Glomerular visceral epithelial cell (primary cell): ENCODE results near the gene LMCD1.

Source experiments
- DNase-seq: peaks from one replicate; pipeline ENCODE4 v3.0.0-alpha.2; 2016; ENCODE audit errors: extremely low spot score

LMCD1 gene

DNA sequence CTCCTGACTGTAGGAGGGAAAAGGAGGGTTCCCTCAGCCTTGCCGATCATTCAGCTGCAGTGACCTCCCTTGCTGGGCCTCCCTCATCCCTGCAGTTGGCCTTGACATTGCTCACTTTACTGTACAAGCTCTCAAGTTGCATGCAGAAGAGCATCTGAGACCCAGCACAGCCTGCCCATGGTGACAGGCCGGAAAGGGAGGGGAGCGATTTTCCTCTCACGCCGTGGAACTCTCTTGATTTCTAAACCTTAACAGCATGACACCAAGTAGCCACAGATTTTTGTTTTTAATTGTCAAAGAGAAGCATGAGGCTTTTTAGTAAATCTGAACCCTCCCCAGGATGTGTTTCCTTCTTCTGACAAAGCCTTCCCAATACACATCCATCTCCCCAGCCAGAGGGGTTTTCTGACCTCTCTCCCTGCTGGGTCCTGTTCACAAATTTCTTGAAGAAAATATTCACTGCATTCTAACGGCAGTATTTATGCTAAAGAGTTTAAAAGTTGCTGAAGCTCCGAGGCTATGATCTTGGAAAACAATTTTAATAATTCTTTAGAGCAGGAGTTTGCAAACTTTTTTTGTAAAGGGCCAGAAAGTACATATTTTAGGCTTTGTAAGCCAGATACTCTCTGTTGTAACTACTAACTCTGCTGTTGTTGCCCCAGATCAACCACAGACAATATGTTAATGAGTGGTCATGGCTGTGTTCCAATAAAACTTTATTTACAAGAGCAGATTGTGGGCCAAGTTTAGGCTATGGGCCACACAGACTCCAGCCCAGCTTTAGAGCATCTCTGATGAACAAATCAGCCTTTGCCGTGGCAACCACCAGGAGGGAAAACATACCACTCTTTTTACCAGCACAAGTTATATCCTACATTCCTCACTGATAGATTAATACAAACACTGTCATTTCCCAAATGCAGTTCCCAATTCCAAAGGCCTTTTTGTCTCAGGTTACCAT is 34.8 kb downstream of the LMCD1 start:
- DNase-seq = peak; percentile 42

DNA sequence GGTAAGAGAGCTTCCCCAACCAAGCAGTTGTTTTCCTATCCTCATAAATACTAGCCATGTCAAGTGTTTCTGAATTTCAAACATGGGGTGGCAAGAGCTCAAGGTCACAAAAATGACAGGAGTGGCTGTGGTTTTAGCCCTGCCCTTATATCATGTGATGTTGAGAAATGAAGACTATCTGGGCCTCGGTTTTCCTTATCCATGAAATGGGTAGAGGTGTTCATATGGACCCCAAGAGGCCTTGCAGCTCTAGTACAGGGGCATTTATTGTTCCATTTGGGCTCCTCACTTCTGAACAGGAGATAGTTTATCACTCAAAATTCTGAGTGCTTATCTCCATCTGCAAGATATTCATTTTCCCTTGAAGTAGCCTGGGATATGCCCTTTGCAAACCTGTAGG is 35.8 kb downstream of the LMCD1 start:
- DNase-seq = no peak

DNA sequence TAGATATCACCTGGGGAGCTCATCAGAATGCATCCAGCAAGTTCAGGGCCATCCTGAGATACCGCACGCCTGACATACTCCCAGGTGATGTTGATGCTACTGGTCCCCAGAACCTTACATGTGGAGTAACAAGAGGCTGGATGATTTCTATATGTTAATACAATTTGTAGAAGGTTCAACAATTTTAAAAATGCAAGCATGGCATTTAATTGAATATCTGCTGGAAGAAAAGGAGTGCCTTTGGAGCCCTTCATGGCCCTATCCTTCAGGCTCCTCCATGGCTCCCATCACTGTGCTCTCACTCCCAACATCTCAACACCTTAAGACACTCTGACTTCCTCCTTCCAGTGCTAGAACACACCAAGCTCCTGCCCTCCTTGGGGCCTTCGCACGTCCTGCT is 36.6 kb downstream of the LMCD1 start:
- DNase-seq = no peak

DNA sequence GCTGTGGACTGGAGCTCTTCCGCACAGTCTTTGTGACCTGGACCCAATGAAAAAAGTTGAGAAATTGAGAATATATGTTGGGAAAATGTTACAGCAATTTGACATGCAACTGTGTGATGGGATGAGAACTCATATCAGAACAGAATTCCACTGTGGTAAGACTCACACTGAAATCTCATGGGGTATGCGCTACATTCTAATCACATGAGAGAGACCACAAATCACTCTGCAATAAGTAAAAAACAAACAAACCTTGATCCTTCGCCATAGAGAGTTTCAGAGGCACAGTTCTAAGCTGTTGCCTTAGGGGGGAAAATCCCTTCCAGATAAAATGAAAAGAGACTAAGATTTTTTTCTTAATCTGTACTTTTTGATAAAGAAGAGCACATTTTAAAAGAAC is 37.3 kb downstream of the LMCD1 start:
- no peak for DNase-seq

- peak; percentile 66 for DNase-seq
Measured at GRCh38 chr3:8539419-8539818, 37.8 kb downstream of the LMCD1 start.

GRCh38 chr3:8540456-8540855 is 38.8 kb downstream of the LMCD1 start:
- no peak for DNase-seq

- no peak for DNase-seq
Measured at GRCh38 chr3:8541486-8541885, 39.9 kb downstream of the LMCD1 start.

GRCh38 chr3:8542190-8543135 is 40.8 kb downstream of the LMCD1 start:
- DNase-seq = no peak

GRCh38 chr3:8546609-8547008 is 45.0 kb downstream of the LMCD1 start:
- DNase-seq = no peak

GRCh38 chr3:8548502-8549275 is 47.1 kb downstream of the LMCD1 start:
- no peak for DNase-seq

DNA sequence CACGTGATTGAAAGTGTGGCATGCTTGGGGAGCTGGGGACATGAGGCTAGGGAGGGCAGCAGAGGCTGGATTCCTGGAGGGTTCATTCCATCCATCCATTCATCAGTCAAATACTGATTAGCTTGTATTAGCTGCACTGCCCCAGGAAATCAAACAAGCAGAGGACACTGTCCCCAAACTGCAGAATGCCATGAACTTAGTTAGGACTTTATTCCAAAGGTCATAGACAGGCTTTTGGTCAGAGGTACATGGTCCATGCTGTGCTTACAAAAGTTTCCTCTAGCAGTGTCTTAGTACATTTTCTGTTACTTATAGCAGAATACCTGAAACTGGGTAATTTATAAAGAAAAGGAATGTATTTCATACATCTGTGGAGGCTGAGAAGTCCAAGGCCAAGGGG is 47.7 kb downstream of the LMCD1 start:
- DNase-seq = no peak

DNA sequence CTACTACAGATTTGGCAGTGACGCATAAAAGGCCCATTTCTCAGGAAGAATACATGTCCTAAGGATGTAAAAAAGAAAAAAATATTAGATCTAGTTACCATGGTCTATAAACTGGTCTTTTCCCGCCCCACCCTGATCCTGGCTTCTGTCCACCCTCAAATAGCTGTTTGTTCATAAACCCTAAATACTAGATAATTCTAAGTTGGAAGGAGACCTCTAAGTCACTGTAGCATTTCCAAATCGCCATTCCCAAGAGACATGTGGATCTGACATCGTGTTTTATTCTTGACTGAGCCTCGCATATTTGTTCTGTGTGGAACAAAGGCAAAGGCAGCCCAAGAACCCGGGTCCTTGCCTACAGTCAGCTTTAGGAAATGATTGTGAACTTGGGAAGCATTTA is 49.0 kb downstream of the LMCD1 start:
- DNase-seq = no peak

DNA sequence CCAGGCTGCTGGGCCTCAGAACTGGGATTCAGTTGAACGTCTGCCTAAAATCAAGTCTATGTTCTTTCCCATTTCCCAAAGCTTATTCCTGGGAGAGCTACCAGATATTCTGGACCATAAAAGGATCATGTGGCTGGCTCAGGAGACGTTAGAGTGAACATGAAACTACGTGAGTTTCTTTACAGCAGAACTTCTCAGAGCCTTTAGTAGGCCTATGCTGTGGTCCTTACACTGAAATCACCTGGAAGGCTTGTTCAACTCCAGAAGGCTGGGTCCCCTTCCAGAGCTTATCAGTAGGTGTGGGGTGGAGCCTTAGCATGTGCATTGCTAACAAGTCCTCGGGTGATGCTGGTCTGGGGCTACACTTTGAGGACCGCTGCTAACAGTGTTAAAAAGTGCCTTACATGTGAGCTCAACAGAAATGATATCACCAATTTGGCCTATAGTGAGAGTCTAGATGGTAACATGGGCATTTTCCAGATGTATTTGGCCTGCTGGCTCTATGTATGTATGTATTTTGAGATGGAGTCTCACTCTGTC is 50.7 kb downstream of the LMCD1 start:
- DNase-seq = no peak

DNA sequence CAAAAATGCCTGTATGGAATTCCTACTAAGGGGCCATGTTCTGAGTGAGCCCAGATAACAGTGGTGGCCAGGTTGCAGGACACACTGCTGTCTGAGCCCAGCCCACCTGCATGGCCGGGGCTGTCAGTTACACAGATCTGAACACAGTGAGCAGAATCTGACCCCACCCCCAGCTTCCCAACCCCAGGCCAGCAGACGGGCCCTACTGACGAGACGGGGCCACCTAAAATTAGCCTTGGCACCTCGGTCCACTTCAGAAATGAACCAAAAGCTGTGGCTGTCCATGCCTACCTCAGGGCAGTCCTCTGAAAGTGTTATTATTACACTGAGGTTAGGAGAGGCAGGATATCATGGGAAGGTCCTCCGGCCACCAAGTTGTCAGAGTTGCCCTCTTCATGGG is 51.8 kb downstream of the LMCD1 start:
- no peak for DNase-seq

GRCh38 chr3:8554696-8555095 is 53.1 kb downstream of the LMCD1 start:
- DNase-seq = no peak

- peak; percentile 13 for DNase-seq
Measured at GRCh38 chr3:8555113-8555661, 53.6 kb downstream of the LMCD1 start.

DNA sequence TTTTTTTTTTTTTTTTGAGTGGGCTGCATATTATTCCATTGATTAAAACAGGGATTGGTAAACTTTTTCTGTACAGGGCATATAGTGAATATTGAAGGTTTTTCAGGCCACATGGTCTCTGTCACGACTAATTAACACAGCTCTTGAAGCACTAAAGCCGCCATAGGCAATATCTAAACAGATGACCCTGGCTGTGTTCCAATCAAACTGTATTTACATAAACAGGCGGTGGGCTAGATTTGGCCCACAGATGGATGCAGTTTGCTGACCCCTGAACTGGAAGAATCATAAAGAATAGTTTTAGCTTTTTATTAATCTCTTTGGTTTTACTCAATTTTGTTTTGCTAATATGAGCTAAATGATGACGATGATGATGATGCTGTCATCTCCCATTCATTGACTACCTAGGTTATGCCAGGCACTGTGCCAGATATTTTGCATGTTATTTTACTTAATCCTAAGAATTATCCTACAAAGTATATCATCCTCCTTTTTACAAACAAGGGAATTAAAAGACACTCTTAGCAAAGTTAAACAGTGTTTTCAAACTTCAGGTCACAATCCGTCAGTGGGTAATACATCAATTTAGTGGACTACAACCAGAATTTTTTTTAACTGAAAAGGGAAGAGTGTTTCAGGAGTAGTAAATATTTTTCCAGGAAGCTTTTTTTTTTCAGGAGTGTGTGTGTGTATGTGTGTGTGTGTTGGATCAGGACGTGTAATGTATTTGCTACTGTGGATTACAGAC is 54.3 kb downstream of the LMCD1 start:
- DNase-seq = no peak

GRCh38 chr3:8556473-8556869 is 54.8 kb downstream of the LMCD1 start:
- DNase-seq = no peak

DNA sequence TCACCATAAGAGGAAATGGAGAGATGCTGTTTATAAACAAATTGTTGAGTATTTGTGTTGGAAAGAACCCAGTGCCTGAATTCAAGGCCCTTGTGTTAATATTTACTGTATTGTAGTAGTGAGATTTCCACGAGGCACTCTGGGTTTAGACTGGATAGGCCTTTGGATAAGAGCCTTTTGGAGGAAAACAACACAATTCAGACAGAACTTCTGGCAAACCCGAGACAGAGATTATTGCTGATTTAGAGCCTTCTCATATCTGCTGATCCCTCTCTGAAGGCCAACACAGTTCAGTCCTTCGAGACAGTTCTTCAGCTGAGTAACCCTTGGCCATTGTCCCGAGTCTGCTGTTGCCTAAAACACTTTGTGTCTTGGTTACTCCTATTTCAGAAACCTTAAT is 55.7 kb downstream of the LMCD1 start:
- DNase-seq = no peak

DNA sequence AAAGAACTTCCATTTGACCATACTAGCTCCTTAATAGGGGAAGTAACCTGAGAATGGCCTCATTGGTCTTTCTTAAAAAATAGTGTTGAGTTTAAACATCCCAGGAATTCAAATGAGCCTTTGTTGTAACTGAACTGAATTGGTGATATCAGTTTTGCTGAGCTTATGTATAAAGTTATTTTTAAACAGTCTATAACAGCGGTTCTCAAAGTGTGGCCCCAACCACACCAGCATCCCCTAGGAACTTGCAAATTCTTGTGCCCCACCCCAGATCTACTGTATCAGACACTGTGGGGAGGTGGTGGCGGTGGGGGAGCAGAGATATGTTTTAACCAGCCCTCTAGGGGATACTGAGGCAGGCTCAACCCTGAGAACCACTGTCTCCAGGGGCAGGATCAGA is 57.0 kb downstream of the LMCD1 start:
- no peak for DNase-seq

DNA sequence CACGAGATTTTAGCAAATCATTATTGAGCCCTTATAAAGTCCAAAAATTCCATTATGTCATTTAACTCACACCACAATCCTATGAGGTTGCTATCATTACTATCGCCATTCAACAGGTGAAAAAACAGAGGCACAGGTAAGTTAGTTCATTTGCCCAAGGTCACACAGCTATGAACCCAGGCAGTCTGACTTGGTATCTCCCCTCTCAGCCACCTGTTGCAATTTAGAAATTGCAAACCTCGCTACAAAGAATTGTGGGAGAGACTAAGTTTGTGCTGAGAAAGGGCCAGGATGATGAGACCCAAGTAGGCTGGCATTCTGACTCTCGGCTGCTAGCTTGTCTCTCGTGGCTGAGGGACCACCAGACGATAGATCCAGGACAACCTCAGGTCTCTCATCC is 57.7 kb downstream of the LMCD1 start:
- no peak for DNase-seq
